Prostate gland (tissue), 2 donors: ENCODE measurements around the gene DDI2. TPM values are rescaled to one million over a fixed set of nuclear protein-coding genes. Genes with fewer than 3 reads are reported as not detected.

Experiments
- DNase-seq: peaks from one replicate; pipeline ENCODE4 v3.0.0-alpha.2; 2019; ENCODE audit warnings: low spot score
- H3K27ac ChIP-seq, 2 donors: fragments of 200-600 bp; sonication (generic); 2 replicates each; pipeline ENCODE4 v1.5.1; 2017 to 2019
- H3K27me3 ChIP-seq: fragments of 200-600 bp; sonication (generic); replicated peaks from 2 replicates; pipeline ENCODE4 v1.5.1; 2019; ENCODE audit not compliant: insufficient read depth
- H3K36me3 ChIP-seq, 2 donors: fragments of 200-600 bp; sonication (generic); 1 replicate in 1 of 2; 2 replicates in 1 of 2; pipeline versions ENCODE4 v1.5.1 to v1.8.1; 2017 to 2019
- H3K4me1 ChIP-seq: fragments of 200-600 bp; sonication (generic); replicated peaks from 2 replicates; pipeline ENCODE4 v1.5.1; 2019
- H3K4me3 ChIP-seq, 2 donors: fragments of 200-600 bp; sonication (generic); 2 replicates each; pipeline ENCODE4 v1.5.1; 2017 to 2019
- H3K9me3 ChIP-seq: fragments of 200-600 bp; sonication (generic); 2 replicates; pipeline ENCODE4 v1.5.1; 2017
- POLR2A ChIP-seq: fragments of 450-650 bp; IDR thresholded peaks from one replicate; pipeline ENCODE4 v1.6.1; 2016; ENCODE audit warnings: antibody characterized with exemption, mild to moderate bottlenecking
- POLR2AphosphoS5 ChIP-seq: sonication (generic); formaldehyde crosslinking; IDR thresholded peaks from one replicate; pipeline ENCODE4 v1.6.1; 2017; ENCODE audit warnings: antibody characterized with exemption
- WGBS: methylation state at CpG from one replicate; pipeline ENCODE4 v1.1.5; 2018; 5-methylcytosine and 5-hydroxymethylcytosine counted together
- intact Hi-C: fragments of 100-400 bp; cut with DNase I; formaldehyde crosslinking; loops from one replicate; pipeline ENCODE4 v1.14.2; 2022
- total RNA-seq, 2 donors: library from RNA; depleted of rRNA; stranded (reverse); fragments of >200 nt; gene quantifications; one replicate each; pipeline ENCODE4 v1.1.0, GENCODE V29; 2016
- TF ChIP-seq, protein P1 (sequence below), 4 experiments: fragments of 200-600 bp in 2 of 4; fragments of 450-650 bp in 2 of 4; sonication (generic) in 2 of 4; IDR thresholded peaks; 1 replicate in 3 of 4; 2 replicates in 1 of 4; pipeline ENCODE4 v1.5.1; 2016 to 2019; ENCODE audit warnings: antibody characterized with exemption in 4 of 4, mild to moderate bottlenecking in 2 of 4, moderate library complexity in 2 of 4

Gene DDI2
- total RNA-seq, 2 donors from 2014 or later: 47.5 to 58.4 TPM

DNA sequence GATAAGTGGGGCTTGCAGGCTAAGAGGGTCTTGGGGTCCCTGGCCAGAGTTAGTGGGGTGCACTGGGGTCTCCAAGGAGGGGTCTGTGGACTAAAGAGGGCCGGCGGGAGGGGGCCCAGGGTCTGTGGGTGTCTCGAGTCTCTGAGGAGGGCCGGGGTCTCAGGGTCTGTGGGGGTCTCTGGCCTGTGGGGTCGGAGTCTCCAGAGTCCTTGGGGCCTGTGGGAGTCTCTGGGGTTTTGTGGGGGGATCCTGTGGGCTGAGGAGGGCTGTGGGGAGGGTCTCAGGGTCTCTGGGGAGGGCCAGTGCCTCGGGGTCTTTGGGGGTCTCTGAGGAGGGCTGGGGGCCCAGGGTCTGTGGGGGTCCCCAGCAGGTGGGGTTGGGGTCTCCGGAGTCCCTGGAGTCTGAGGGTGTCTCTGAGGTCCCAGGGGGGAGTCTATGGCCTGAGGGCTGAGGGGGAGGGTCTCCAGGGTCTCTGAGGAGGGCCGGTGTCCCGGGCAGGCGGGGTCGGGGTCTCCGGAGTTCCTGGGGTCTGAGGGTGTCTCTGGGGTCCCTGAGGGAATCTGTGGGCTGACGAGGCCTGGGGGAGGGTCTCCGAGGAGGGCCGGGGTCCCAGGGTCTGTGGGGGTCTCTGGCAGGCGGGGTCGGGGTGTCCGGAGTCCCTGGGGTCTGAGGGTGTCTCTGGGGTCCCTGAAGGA is 66.2 kb downstream of the DDI2 start:
- DNase-seq: no peak
- intact Hi-C loops: no loop called here
- WGBS: 38% methylated on average over 18 of the region's 18 CpGs
- Histone ChIP-seq H3K27ac (peak overlapping the region; percentile 90 to 95), H3K4me3 (peak overlapping the region; percentile 87 to 90), H3K27me3 (no peaks in the 10 kb centered on the region), H3K4me1 (no peaks in the 10 kb centered on the region), H3K36me3 (no peaks in the 10 kb centered on the region), H3K9me3 (no peaks in the 10 kb centered on the region)
- no peak for TF ChIP-seq POLR2AphosphoS5
- TF ChIP-seq POLR2A: no peak
- TF ChIP-seq, protein P1, sequence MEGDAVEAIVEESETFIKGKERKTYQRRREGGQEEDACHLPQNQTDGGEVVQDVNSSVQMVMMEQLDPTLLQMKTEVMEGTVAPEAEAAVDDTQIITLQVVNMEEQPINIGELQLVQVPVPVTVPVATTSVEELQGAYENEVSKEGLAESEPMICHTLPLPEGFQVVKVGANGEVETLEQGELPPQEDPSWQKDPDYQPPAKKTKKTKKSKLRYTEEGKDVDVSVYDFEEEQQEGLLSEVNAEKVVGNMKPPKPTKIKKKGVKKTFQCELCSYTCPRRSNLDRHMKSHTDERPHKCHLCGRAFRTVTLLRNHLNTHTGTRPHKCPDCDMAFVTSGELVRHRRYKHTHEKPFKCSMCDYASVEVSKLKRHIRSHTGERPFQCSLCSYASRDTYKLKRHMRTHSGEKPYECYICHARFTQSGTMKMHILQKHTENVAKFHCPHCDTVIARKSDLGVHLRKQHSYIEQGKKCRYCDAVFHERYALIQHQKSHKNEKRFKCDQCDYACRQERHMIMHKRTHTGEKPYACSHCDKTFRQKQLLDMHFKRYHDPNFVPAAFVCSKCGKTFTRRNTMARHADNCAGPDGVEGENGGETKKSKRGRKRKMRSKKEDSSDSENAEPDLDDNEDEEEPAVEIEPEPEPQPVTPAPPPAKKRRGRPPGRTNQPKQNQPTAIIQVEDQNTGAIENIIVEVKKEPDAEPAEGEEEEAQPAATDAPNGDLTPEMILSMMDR (IDR thresholded peaks at IDR 0.05): no peak

DNA sequence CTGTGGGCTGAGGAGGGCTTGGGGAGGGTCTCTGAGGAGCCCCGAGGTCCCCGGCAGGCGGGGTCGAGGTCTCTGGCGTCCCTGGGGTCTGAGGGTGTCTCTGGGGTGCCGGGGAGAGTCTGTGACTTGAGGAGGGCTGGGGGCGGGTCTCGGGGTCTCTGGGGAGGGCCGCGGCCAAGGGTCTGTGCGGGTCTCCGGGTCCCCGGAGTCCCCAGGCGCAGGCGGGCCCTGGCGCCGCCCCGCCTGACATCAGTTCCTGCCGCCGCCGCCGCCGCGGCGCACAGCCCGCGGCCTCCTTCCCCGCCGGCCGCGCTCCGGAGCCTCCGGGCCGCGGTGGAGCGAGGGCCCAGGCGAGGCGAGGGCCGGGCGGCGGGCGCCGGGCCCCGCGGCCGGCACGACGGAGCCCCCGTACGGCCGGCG is 66.8 kb downstream of the DDI2 start, which contains the start of gene PLEKHM2:
TSS of gene PLEKHM2 (plus strand) at position 279 of the 420 bp plus-strand sequence. CDS start 239 bp downstream, outside the sequence.
- H3K4me1 ChIP-seq: no peaks in the 10 kb centered on the region
- no peaks in the 10 kb centered on the region for H3K27me3 ChIP-seq
- peak within 1 kb of the TSS; percentile 87 to 90 for H3K4me3 ChIP-seq
- H3K36me3 ChIP-seq: no peaks in the 10 kb centered on the region
- WGBS: 0% methylated on average over 14 of the region's 52 CpGs
- TF ChIP-seq, protein P1 (IDR thresholded peaks at IDR 0.05): no peak
- no peaks in the 10 kb centered on the region for H3K9me3 ChIP-seq
- DNase-seq: no peak
- intact Hi-C loops: no loop called here
- H3K27ac ChIP-seq: peak within 1 kb of the TSS; percentile 92 to 95

DNA sequence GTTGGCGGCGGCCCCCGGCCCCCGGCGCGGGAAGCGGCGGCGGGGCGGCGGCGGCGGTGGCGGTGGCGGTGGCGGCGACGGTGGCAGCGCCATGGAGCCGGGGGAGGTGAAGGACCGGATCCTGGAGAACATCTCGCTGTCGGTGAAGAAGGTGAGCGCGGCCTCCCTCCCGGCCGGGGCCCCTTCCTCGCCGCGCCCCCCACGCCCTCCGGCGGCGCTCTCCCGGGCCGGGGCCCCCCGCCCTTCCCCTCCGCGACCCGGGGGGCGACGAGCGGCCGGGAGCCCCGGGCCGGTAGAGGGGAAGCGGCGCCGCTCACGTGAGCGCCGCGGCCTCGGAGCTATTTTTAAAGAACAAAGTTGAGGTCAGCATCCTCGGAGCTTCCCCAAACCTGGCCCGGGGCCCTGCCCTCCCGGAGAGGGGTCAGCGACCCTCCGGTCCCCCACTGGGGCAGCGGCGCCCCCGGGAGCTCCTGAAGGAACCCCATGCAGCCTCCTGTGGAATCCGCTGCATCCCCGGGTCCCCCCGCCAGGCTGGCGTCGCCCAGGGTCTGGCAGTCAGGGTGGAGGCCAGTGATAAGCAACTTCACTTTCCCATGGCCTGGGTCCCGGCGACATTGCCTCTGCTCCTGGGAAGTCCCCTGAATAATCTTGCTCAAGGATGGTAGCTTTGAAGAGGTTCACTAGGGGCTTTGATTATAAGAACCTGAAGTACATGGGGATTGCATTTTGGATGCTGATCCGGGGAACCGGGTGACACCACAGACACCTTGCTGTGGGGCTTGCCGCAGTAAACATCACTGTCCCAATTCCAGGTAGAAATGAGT is 67.4 kb downstream of the DDI2 start:
- H3K4me1 ChIP-seq: no peaks in the 10 kb centered on the region
- H3K27ac ChIP-seq: peak overlapping the region; percentile 92 to 95
- intact Hi-C loops: no loop called here
- no peak for DNase-seq
- WGBS: under 1% methylated on average over 36 of the region's 72 CpGs
- no peaks in the 10 kb centered on the region for H3K9me3 ChIP-seq
- no peaks in the 10 kb centered on the region for H3K36me3 ChIP-seq
- TF ChIP-seq, protein P1 (IDR thresholded peaks at IDR 0.05): peak in 2 of 4 experiments; percentile 8 to 12
- TF ChIP-seq POLR2A (no peak), POLR2AphosphoS5 (no peak)
- no peaks in the 10 kb centered on the region for H3K27me3 ChIP-seq
- peak overlapping the region; percentile 87 to 90 for H3K4me3 ChIP-seq

DNA sequence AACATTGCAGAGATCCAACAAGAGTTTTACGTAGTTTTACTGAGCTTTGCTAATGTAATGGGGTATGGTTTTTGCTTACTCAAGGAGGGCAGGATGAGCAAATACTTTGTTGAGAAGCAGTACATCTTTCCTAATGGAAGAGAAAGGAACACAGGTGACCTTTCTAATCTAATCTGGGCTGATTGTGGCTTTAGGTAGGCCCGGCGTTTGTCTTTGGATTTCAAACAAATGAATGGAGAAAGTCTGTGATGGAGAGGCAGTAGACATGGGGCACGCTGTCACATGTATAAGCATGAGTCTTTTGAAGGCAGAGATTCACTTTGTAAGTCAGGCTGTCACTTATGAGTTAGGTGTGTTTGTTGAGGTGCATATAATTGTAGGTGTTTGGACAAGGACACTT is 68.6 kb downstream of the DDI2 start:
- no peaks in the 10 kb centered on the region for H3K4me1 ChIP-seq
- no peaks in the 10 kb centered on the region for H3K36me3 ChIP-seq
- 35% methylated on average over 4 of the region's 4 CpGs for WGBS
- no peaks in the 10 kb centered on the region for H3K27me3 ChIP-seq
- H3K9me3 ChIP-seq: no peaks in the 10 kb centered on the region
- no peak overlapping the region for H3K4me3 ChIP-seq
- intact Hi-C loops: no loop called here
- H3K27ac ChIP-seq: peak overlapping the region; percentile 92 to 95
- DNase-seq: no peak
- TF ChIP-seq, protein P1 (IDR thresholded peaks at IDR 0.05): no peak
- no peak for TF ChIP-seq POLR2A
- no peak for TF ChIP-seq POLR2AphosphoS5
